ENCODE measurements around the gene ZNF516.

- TF ChIP-seq CTCF (IDR thresholded peaks at IDR 0.05; ENCODE audit: borderline replicate concordance, extremely low read depth, low read length, poor library complexity, severe bottlenecking) (no peak), EZH2 (IDR thresholded peaks at IDR 0.05; ENCODE audit: borderline replicate concordance, low read depth, low read length, severe bottlenecking) (no peak)
Measured at GRCh38 chr18:76525911-76526310, 30.9 kb upstream of the ZNF516 start.
